PFSK-1 (cell line): ENCODE data around the gene CLCA4.

ENCODE experiments used
- POLR2AphosphoS5 ChIP-seq: IDR thresholded peaks from 2 replicates; pipeline ENCODE4 v1.6.1; 2012; ENCODE audit warnings: low read depth, mild to moderate bottlenecking, control low read depth, low read length, moderate library complexity
- SIN3A ChIP-seq: IDR thresholded peaks from 2 replicates; pipeline ENCODE4 v1.6.1; 2012; ENCODE audit warnings: mild to moderate bottlenecking, low read length, moderate library complexity, borderline replicate concordance; ENCODE audit not compliant: insufficient read depth
- TAF1 ChIP-seq: IDR thresholded peaks from 2 replicates; pipeline ENCODE4 v1.6.1; 2012; ENCODE audit warnings: low read length, control low read depth, borderline replicate concordance; ENCODE audit not compliant: insufficient read depth

DNA sequence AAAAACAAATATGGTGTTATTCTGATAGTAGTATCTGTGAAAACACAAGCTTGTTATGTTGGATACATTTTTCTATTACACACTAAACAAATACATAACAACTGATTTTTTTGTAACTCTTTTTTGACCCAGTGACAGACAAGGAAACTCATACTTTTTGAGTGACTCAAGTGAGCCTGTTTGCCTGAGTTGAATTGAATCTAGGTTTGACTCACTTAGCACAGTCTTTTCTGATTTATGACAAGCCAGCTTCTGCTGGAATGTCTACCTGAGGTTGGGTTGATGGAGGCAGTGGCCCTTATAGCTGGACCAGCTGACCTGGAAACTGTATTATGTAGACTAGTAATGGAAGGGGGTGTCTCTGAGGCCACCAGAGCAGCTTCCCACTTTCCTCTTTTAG, 4.2 kb upstream of the CLCA4 start:
- no peak for TF ChIP-seq SIN3A
- no peak for TF ChIP-seq POLR2AphosphoS5
- TF ChIP-seq TAF1, result no peak
